Activated CD8-positive, alpha-beta memory T cell treated with anti-CD3 and anti-CD28 coated beads, Interleukin-2, amount 50 U/mL, for 24 hours (primary cell): ENCODE measurements around the gene STAP1.

Experiments used
- DNase-seq: peaks from one replicate; pipeline ENCODE4 v3.0.0-alpha.2; 2020; ENCODE audit errors: extremely low read depth

The STAP1 gene

DNA sequence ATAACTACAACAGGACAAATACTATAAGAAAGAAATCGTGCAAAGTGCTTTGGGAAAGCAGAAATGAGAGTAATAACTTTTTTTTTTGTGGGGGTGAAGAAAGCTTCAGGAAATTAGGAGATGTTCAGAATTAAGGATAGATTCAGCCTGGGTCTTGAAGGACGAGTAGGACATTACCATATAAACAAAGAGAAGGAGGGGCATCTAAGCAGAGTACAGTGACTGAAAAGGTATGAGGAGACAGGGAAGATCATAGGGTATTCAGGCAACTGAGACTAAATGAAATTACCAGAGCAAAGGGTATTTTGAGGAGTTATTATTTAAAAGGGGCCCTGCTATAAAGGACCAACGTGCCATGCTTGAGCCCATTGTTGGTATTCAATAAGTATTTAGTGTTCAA lies 3.1 kb upstream of the STAP1 start:
- DNase-seq, result no peak

DNA sequence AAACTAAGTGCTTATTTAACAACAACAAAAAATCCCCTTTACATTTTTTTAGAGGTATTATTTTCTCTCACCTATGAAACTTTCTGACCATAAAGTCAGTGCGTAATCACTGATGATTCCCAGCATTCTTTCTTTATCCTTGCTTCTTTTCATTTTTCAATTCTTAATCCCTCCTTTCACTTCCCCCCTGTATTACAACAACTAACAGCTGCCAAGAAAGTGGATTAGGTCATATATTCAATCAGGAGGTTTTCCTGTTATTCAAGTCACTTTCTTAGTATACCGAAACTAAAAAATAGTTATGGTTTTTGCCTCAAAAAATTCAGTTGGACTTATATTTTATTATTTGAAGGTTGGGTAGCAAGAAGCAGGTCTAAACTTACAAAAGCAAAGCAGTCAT lies 2.1 kb upstream of the STAP1 start:
- DNase-seq, result no peak

DNA sequence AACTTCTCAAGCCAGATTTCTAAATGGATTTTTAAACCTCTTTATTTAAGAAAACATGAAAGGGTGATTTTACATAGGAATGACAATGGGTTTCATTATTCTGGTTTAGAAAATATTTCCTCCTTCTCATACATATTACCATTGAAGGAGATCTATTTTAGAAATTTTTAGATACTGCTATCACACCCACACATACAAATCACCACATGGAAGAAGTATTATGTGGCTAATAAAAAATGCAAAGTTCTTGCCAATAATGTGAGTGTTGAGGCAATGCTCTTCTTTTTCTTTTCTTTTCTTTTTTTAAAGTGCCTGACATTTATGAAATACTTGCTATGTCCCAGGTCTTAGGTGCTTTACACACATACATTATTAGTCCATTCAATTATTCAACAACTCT lies 6.8 kb downstream of the STAP1 start:
- no peak for DNase-seq

DNA sequence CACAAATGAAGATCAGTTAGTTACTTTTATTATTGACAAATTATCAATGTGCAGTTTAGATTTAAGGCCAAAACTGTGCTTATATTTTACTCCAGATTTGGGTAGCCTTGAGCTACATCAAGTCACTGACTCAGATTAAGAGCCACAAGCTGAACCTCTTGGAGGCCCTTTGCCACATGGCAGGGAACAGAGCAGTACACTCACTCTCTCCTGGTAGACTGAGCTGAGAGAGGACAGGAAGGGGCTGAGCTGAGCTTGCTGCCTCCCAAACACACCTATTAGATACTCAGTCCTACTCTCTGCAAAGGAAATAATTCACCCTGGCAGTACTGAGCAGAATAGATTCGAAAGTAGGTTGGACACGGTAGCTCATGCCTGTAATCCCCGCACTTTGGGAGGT lies 7.8 kb downstream of the STAP1 start:
- no peak for DNase-seq

DNA sequence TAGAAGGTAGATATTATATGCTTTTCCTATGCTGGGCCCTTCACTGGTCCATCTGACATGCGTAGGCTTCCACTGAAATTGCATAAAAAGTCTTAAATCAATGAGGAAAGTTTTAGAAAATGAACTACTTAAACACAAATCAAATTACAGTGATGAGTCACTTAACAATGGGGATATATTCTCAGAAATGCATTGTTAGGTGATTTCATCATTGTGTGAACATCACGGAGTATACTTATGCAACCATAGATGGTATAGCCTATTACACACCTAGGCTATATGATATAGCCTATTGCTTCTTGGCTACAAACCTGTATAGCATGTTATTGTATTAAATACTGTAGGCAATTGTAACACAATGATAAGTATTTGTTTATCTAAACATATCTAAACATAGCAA lies 10.3 kb downstream of the STAP1 start:
- DNase-seq, result no peak

DNA sequence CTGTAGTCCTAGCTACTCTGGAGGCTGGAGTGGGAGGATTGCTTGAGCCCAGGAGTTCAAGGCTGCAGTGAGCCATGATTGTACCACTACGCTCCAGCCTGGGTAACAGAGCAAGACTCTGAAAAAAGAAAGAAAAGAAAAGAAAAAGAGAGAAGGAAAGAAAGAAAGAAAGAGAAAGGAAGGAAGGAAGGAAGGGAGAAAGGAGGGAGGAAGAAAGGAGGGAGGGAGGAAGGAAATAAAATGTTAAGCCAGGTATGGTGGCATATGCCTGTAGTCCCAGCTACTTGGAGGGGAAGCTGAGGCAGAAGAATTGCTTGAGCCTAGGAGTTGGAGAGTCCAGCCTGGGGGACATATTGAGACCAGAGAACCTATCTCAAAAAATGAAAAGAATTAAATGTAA lies 12.0 kb downstream of the STAP1 start:
- no peak for DNase-seq

DNA sequence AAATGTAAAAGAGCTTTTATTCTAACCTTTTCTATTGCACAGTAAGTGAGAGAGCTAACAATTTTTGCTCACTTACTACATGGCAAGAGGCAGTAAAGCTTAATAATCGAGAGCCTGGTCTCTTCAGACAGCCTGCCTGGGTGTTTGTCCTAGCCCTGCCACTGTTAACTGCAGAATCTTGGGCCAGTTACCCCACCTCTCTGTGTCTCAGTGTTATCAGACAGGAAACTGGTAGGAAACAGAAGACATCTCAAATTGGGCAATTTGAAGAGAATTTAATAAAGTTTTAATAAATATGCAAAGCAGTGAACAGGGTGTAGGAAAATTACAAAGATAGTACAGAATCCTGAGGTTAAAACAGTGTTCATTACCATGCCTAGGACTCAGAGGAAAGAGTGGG lies 13.4 kb downstream of the STAP1 start:
- no peak for DNase-seq

DNA sequence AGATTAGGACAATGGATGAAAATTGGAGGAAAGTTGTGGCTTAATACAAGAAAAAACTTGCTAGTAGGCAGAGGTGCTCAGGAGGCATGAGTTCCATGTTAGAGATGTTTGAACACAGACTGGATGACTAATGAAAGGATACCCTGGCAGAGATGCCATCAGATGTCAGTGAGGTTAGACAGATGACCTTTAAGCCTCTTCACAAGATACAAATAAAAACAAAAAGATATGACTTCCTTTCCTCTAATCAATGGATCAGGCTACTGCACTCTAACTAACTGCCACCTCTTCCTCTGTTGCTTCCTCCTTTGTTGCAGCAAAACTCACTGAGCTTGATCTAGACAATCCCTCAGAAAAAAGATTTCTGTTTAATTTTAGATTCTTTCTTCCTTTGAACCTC lies 14.7 kb downstream of the STAP1 start:
- no peak for DNase-seq

DNA sequence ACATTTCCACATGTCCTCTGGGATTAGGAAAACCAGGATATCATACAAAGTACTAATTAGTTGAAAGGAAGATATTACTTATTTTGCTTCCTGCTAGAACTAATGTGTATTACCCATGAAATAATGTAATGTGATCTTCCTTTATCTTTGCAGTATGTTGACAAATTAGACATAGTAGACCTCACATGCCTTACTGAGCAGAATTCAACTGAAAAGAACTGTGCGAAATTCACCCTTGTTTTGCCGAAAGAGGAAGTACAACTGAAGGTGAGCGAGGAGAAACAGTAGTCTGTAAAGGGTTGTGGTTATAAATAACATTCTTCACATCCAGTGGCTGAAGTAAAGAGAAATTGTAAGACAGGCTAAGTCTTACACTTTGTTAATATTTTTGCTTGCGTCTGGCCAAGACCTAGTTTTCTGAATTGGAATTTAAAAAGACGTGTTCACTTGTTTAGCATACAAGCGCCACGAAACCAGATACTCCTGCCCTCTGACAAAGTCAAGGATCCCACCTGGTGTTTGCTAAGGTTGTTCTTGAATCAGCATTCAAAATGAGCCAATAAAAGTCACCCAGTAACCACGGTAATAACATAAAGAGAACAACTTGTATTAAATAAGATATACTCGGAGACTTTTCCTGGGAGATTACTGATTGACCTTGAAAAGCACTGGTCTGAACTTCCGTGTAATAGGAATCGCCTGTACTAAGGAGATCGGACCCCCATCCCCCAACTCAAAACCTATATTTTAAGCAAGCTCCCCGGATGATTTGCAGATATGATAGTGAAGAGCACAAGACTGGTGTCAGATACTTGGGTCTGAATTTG lies 16.9 kb downstream of the STAP1 start:
- DNase-seq, result no peak

DNA sequence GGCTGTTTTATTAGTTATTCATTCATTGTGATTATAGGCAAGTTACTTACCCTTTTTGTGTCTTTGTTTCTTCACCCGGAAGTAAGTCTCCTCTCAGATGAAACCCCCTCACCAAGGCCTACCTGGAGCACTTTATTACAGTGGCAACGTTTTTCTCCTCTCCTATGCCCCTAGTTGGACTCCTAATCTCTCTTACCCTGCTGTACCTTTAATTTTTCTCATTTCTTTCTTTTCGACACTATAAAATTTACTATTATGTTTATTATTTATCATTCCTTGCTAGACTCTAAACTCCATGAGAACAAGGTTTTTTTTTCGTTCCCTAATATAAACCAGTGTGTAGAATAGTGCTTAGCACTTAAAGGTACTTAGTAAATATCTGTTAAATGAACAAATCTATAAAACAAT lies 17.5 kb downstream of the STAP1 start:
- no peak for DNase-seq

DNA sequence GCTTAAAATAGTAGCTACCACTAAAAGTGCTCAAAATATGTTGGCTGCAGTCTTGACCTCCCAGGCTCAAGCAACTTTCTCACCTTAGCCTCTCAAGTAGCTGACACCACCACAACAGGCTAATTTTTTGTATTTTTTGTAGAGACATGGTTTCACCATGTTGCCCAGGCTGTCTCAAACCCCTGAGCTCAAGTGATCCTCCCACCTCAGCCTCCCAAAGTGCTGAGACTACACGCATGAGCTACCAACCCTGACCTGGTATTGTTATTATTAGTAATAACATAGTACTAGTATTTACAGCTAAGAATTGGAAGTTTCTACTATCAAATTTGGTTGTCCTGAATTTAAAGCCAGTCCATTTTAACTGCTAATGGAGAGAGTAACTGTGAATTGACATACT lies 18.0 kb downstream of the STAP1 start:
- DNase-seq, result no peak

DNA sequence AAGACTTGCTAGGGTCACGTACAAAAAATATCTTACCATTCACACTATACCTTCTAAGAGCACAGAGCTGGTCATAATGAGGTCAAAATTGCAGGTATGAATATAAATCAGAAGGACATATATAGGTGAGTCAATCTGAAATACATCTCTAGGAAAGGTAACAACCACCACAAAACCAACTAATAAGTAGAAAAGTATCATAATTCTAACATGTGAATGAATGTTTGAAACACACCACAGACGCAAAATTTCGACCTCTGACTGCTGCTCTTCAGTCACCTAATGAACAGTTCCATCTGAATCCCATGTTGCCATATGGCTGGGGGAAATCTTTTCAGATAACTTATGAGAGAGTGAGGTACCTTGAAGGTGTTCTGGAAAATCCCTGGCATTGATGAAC lies 22.1 kb downstream of the STAP1 start:
- DNase-seq, result no peak

DNA sequence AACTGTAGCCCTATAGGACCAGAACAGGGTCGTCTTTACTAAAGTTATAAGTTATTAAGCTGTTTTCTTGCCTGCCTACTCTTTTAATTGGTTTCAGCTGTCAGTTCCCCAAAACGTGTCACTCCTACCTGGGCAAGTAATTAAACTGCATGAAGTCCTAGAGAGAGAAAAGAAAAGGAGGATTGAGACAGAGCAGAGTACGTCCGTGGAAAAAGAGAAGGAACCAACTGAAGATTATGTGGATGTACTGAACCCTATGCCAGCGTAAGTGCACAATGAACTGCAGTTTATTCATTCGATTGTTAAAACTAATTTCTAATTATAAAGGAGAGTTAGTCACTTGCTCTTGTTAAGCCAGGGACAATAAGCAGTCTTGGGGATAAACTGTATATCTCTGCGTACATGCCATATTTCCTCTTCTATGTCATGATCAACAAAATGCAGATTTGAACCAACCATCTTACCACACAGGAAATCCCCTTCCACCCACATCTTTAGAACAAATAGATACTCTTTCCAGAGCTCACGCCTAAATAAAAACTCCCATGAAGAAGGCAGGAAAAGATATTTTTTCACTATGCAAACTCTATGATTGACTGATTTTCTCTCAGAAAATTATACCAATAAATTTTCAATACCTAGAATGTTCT lies 22.8 kb downstream of the STAP1 start:
- DNase-seq, result no peak

DNA sequence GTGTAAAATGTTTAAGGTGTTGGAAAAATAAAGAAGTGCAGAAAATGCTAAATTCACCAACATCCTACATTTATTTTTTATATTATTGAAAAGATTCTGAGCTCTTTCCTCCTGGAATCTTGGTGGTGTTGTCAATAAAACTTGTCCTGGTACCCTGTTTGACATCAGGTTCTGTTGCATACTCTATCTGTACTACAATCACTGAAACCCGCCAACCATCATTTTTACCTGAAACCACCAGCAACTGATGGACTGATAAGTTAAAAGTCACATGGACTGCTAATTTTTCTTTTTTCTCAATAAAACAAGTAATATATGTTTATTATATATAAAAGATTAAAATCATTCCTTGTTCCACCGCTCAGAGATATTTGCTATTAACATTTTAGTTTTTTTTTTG lies 23.4 kb downstream of the STAP1 start:
- no peak for DNase-seq

DNA sequence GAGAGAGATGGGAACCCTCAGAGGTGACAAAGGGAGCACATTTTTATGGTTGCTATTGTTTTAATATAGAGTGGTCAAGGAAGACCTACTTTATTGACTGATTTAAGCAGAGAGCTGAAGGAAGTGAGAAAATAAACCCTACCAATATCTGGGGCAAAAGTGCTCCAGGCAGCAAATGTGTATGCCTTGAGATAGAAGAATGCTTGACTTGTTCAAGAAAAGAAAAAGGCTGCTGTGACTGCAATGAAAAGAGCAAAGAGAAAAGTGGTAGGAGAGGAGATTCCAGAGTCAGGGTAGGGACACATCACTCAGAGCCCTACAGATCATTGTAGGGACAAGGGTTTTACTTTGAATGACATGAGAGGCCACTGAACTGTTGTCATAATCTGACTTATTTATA lies 26.0 kb downstream of the STAP1 start:
- DNase-seq, result no peak

DNA sequence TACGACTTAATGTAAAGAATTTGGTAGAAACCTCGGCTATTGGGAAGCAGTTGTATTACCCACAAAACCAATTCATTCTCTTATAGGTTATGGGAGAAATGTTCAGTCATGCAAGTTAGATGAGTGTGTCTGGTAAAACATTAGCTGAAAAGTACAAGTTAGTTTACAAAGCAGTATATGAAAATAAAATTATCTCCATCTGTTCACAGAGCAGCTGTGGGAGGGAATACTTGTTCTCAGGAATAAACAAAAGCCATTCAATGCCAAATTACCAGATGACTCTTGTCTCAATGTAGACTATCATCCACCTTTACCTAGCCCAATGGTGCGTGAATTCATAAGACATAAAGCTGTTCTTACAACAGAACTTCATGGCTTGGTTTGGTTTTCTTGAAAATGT lies 28.6 kb downstream of the STAP1 start:
- no peak for DNase-seq

DNA sequence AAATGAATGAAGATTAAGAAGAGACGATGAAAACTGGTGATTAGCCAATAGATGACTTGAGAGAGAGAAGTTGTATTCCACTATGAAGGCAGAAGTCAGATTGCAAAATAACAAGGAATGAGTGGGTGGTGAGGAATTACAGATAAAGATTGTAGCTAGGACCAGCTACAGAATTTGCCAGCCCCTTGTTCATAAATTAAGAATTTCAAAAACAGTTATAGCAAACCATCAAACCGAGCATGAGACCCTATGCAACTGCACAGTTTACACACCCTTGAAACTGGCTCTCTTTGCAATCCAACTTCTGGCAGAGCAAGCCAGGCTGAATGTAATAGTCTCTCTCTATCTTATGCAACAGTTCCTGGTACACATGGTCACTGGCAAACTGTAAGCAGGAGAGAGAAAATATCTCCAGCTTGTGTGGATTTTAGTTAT lies 35.2 kb downstream of the STAP1 start:
- DNase-seq, result no peak

DNA sequence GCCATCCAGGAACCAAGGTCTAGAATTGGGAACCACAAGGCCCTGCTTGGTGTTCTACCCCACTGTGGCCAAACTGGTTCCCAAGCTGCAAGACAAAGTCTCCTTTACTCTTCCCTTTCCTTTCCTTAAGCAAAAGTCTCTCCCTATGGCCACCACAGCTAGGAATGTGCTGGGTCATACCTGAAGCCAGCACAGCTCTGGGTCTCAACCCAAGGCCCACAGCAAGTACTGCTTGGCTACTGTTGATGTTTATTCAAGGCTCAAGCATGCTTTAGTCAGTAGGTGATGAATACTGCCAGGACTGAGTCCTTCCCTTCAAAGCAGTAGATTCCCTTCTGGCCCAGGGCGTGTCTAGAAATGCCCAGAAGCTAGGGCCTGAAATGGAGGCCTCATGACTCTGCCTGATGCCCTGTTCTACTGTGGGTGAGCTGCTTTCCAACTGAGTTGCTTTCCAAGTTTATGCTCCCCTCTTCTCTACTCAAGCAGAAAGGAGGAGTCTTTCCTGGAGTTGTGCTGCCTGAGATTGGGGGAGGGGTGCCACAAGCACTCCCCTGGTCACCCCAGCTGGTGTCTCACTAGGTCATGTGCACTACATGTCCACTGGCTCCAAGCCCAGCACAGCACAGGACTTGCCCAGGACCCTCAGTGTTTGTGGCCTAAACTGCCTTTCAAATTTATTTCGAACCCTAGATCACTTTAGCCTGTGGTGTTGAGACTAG lies 44.9 kb downstream of the STAP1 start:
- DNase-seq, result no peak

DNA sequence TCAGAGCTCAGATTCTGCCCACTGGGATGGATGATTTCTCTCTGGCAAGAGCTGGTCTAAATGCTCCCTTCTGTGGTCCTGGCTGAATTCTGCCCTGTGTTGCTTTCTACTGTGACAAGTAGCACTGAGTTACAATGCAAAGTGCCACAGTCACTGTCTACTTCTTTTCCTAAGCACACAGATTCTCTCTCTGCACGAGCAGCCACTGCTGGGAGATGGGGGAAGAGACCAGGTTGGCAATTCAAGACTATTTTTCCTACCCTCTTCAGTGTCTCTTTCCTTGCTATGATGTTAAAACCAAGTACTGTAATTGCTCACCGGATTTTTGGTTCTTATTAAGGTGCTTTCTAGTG lies 45.5 kb downstream of the STAP1 start:
- no peak for DNase-seq

DNA sequence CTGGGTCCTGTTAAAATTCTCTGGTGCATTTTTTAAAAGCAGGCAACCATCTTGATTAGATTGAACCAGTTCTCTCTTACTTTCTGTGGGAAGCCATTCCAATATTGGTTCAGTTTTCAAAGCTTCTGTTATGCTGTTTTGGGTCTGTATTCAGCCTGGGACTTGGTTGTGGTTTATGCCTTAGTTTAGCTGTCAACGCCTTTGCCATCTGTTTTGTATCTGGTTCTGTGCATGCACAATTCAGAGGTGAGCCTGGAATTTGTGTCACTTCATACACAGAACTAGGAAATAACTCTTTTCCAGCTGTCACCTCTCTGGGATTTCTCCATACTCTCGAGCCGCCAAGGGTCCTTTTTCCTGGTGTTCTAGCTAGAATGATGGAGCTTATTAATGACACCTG lies 46.2 kb downstream of the STAP1 start:
- DNase-seq, result no peak

DNA sequence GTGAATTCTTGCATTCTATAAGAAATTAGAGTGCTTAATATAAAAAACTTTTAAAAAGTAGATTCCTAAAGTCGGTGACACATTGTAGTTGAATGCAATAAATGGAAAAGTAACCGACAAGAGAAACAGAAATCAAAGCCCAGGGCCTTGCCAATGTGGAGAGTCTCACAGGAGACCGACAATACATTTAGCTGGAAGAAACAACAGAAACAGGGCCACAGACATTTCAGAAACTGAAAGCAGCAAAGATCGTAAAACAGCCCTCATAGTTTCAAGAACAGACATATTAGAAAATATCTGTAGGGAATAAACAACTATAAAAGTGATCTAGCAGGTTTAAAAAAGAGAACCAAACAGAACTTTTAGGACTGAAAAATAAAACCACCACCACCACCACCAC lies 49.5 kb downstream of the STAP1 start:
- no peak for DNase-seq

DNA sequence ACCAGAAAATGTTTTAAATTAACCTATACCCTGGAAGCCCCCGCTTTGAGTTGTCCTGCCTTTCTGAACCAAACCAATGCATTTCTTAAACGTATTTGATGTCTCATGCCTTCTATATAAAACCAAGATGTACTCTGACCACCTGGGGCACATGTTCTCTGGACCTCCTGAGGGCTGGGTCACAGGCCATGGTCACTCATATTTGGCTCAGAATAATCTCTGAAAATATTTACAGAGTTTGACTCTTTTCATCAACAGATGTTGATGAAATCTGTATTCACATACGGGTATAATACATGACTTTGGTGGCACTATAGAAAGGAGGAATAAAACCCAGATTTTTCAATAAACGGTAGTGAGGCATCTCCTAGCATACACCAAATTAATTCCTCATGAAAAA lies 55.7 kb downstream of the STAP1 start:
- DNase-seq, result no peak

DNA sequence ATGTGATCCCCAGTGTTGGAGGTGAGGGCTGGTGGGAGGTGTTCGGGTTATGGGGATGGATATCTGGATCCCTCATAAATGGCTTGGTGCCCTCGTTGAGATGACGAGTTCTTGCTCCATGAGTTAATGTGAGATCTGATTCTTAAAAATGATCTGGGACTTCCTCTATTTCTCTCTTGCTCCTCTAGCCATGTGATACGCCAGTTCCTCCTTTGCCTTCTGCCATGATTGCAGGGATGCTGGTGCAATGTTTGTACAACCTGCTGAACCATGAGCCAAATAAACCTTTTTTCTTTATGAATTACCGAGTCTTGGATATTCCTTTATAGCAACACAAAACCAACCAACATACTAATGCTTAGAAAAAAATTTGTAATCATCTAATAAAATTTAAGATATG lies 56.6 kb downstream of the STAP1 start:
- DNase-seq, result no peak
